Measurements from ENCODE around the gene LDLRAP1.

The LDLRAP1 gene

DNA sequence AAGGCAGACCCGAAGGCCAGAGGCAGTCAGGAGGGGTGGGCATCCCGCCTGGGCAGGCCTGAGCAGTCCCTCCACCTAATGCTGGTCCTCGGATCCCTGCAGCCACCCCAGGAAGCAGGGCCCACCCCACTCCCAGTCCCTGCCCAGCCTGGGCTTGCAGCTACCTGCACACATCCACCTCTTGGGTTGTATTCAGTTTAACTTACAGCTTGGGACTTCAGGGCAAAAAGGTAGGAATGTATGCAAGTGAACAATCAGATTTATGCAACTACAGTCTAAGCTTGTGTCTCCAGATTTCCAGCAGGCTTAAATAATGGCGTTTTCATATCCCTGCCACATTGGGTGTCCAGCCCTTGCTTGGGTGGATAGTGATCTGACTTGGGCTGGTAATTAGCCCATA, 17.4 kb downstream of the LDLRAP1 start:
- H3K4me3 ChIP-seq (ENCODE audit: low read depth, low read length) = no peak overlapping the region
- in situ Hi-C loops (cut with HindIII; ENCODE audit: low sequenced_read_pairs) = no loop called here
- TF ChIP-seq, protein P1, sequence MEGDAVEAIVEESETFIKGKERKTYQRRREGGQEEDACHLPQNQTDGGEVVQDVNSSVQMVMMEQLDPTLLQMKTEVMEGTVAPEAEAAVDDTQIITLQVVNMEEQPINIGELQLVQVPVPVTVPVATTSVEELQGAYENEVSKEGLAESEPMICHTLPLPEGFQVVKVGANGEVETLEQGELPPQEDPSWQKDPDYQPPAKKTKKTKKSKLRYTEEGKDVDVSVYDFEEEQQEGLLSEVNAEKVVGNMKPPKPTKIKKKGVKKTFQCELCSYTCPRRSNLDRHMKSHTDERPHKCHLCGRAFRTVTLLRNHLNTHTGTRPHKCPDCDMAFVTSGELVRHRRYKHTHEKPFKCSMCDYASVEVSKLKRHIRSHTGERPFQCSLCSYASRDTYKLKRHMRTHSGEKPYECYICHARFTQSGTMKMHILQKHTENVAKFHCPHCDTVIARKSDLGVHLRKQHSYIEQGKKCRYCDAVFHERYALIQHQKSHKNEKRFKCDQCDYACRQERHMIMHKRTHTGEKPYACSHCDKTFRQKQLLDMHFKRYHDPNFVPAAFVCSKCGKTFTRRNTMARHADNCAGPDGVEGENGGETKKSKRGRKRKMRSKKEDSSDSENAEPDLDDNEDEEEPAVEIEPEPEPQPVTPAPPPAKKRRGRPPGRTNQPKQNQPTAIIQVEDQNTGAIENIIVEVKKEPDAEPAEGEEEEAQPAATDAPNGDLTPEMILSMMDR (IDR thresholded peaks at IDR 0.05; ENCODE audit: low read depth, low read length) = no peak
- DNase-seq (ENCODE audit: low read depth, low spot score) = no peak

DNA sequence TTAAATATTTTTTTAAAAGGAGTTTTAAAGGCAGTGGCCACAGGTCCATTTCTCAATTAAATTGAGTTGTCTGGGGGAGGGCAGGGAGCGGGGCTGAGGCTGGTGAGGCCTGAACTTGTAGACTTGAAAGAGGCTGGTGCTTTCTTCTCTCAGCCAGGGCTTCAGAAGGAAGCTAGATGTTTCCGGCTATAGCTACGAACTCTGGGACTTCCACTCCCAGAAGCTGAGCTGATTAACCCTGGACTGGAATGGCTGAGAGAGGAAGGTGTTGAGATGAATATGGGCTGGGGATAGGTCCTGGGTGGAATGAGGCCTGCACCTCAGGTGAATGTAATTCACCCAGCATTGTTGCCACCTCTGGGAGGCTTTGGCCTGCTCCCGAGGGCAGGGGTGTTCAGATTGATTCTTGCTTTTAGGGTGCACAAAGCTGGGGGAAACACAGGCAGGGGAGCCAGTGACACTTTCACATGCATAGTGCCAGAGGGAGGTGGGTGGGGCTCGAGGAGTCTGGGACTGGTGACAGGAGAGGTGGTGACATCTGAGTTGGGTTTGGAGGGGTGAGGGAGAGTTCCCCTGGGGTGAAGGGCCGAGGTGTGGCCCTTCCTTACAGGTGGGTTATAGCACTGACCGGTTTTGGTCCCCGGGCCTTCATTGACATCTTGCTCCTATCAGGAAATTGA, 18.2 kb downstream of the LDLRAP1 start:
- no peak overlapping the region for H3K4me3 ChIP-seq (ENCODE audit: low read depth, low read length)
- DNase-seq (ENCODE audit: low read depth, low spot score) = no peak
- in situ Hi-C loops (cut with HindIII; ENCODE audit: low sequenced_read_pairs) = no loop called here
- TF ChIP-seq, protein P1 (IDR thresholded peaks at IDR 0.05; ENCODE audit: low read depth, low read length) = no peak

DNA sequence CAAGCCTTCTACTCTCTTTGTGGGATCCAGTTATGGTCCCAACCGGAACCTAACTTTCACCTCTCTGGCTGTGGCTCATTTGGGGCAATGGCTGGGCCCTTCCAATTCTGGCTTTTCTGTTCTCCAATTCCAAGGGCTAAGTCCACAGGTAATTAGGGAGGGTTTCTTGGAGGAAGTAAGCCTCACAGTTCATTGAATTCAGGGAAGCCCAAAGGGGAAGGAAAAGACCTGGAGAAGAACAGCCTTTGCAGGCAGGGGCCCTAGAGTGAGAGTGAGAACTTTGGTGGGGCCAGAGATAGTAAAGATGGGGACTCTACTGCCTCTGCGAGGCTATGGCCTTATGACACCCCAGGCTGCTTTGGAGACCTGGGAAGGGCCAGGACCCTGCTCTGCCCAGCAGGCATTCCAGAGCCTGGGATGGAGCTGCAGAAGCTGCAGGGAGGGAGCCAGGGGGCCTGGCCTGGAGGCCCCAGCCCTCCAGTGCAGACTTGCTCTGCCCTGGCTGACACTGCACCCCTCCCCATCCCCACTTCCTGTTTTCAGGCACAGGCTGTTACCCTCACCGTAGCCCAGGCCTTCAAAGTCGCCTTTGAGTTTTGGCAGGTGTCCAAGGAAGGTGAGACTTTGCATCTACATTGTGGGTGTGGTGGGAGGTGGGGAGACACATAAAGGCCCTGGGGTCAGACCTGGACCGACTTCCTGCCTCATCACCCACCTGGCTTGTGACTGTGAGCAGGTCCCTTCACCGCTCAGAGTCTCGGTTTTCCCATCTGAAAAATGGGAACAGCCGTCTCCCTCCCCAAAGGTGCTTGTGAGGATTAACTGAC, 18.9 kb downstream of the LDLRAP1 start:
- TF ChIP-seq, protein P1 (IDR thresholded peaks at IDR 0.05; ENCODE audit: low read depth, low read length) = no peak
- H3K4me3 ChIP-seq (ENCODE audit: low read depth, low read length) = no peak overlapping the region
- in situ Hi-C loops (cut with HindIII; ENCODE audit: low sequenced_read_pairs) = no loop called here
- no peak for DNase-seq (ENCODE audit: low read depth, low spot score)

DNA sequence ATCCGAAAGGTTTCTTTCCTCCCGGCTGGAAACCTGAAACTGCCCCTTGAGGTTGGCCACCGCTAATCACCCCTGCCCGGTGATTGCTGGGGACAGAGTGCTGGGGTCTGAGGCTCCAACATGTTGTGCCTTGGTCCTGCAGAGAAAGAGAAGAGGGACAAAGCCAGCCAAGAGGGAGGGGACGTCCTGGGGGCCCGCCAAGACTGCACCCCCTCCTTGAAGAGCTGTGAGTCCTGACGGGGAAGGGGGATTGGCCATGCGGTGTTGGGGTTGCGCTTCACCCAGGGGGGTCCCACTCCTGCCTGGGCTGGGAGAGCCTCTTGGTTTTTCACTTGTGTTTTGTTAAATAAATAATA, 19.5 kb downstream of the LDLRAP1 start:
- no peak overlapping the region for H3K4me3 ChIP-seq (ENCODE audit: low read depth, low read length)
- no peak for DNase-seq (ENCODE audit: low read depth, low spot score)
- in situ Hi-C loops (cut with HindIII; ENCODE audit: low sequenced_read_pairs) = no loop called here
- TF ChIP-seq, protein P1 (IDR thresholded peaks at IDR 0.05; ENCODE audit: low read depth, low read length) = no peak

DNA sequence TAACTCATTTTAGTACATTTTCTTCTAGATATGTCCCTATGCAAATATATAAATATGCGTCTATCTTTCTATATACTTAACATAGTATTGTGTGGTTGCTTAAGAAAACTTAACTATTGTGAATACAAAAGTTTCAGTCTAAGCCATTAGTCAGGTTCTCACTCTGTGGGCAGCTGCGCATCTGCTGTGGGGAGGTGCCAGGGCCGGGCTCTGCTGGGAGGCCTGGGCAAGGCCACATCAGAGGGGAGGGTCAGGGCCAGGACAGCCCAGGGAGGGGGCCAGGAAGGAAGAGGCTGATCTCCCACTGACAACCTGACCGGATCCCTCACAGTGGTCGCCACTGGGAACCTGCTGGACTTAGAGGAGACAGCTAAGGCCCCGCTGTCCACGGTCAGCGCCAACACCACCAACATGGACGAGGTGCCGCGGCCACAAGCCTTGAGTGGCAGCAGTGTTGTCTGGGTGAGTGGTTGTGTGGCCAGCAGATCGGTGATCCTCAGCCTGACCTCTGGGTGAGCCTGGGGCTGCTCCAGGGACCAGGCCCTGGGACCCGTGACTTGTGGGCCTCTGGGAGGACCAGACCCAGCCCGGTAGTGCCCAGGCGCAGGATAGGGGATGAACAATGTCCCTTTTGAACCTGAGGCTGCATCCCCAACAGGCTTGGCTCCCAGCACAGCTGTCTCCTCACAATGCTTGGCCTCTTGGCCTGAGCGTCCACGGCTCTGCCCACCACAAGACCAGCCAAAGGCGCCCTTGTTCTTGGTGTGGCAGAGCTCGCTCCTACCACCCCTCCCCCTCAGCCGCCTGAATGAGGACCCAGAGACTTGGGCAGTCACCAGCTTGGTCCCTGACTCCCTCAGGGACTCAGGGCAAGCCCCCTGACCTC, 20.2 kb downstream of the LDLRAP1 start:
- H3K4me3 ChIP-seq (ENCODE audit: low read depth, low read length) = no peak overlapping the region
- in situ Hi-C loops (cut with HindIII; ENCODE audit: low sequenced_read_pairs) = no loop called here
- DNase-seq (ENCODE audit: low read depth, low spot score) = no peak
- TF ChIP-seq, protein P1 (IDR thresholded peaks at IDR 0.05; ENCODE audit: low read depth, low read length) = no peak

DNA sequence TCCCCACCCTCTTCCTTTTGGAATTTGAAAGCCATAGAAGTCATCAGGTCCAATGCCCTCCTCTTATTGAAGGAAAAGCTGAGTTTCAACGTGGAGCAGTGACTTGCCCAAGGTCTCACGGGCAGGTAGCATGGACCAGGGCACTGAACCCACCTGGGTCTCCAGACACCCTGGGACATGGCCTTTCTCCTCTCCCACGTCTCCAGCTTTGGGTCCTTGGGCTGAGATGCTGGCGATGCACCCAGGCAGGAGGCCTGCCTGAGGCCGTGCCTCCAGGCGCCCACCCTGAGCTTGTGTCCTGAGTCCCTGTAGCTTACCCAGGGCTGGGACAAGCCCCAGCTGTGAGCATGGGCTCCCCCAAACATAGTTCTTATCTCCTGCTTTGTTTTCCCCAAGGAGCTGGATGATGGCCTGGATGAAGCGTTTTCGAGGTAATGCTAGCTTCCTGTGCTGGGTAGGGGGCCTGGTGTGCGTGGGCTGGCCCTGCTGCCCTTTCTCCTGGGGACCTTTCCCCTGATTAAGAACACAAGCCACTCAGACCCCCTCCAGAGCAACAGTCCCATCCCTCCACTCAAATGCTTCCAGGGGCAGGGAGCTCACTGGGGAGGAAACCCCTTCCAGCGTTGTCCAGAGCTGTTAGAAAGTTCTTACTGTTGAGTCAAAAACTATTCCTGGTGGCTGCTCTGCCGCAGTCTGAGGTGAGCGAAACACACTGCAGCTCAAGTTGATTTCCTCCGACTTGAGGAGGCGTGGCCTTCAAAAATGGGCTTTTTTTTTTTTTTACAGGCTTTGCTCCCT, 21.6 kb downstream of the LDLRAP1 start:
- TF ChIP-seq, protein P1 (IDR thresholded peaks at IDR 0.05; ENCODE audit: low read depth, low read length) = no peak
- peak; percentile 40 for DNase-seq (ENCODE audit: low read depth, low spot score)

More for the DNA sequence above, 21.6 kb downstream of the LDLRAP1 start:
- no peak overlapping the region for H3K4me3 ChIP-seq (ENCODE audit: low read depth, low read length)
- in situ Hi-C loops (cut with HindIII; ENCODE audit: low sequenced_read_pairs) = no loop called here
